Ishikawa (cell line): ENCODE results near the gene PEPD.

Experiments
- CEBPB ChIP-seq: IDR thresholded peaks from 2 replicates; pipeline ENCODE4 v1.6.1; 2012
- CREB1 ChIP-seq: IDR thresholded peaks from 2 replicates; pipeline ENCODE4 v1.6.1; 2012; ENCODE audit warnings: low read depth
- EGR1 ChIP-seq: IDR thresholded peaks from 2 replicates; pipeline ENCODE4 v1.6.1; 2012
- EP300 ChIP-seq: IDR thresholded peaks from 2 replicates; pipeline ENCODE4 v1.6.1; 2012; ENCODE audit warnings: borderline replicate concordance
- FOXM1 ChIP-seq: IDR thresholded peaks from 2 replicates; pipeline ENCODE4 v1.6.1; 2012; ENCODE audit warnings: low read depth, borderline replicate concordance
- MAX ChIP-seq: IDR thresholded peaks from 2 replicates; pipeline ENCODE4 v1.6.1; 2012
- NFIC ChIP-seq: IDR thresholded peaks from 2 replicates; pipeline ENCODE4 v1.6.1; 2012
- RAD21 ChIP-seq: IDR thresholded peaks from 2 replicates; pipeline ENCODE4 v1.6.1; 2012; ENCODE audit warnings: low read depth
- REST ChIP-seq: IDR thresholded peaks from 2 replicates; pipeline ENCODE4 v1.6.1; 2012; ENCODE audit warnings: low read depth, mild to moderate bottlenecking
- TAF1 ChIP-seq: IDR thresholded peaks from 2 replicates; pipeline ENCODE4 v1.6.1; 2012; ENCODE audit warnings: low read depth, mild to moderate bottlenecking
- TCF12 ChIP-seq: IDR thresholded peaks from 2 replicates; pipeline ENCODE4 v1.6.1; 2012; ENCODE audit warnings: low read depth
- TEAD4 ChIP-seq: IDR thresholded peaks from 2 replicates; pipeline ENCODE4 v1.6.1; 2012
- USF1 ChIP-seq: IDR thresholded peaks from 2 replicates; pipeline ENCODE4 v1.6.1; 2012
- YY1 ChIP-seq: IDR thresholded peaks from 2 replicates; pipeline ENCODE4 v1.6.1; 2012; ENCODE audit warnings: low read depth
- ZBTB7A ChIP-seq: IDR thresholded peaks from 2 replicates; pipeline ENCODE4 v1.6.1; 2012; ENCODE audit warnings: low read depth

PEPD gene

GRCh38 chr19:33493401-33494275 is 28.0 kb downstream of the PEPD start:
- TF ChIP-seq CEBPB (no peak), NFIC (no peak), EGR1 (no peak), REST (no peak), TAF1 (no peak), MAX (no peak)

DNA sequence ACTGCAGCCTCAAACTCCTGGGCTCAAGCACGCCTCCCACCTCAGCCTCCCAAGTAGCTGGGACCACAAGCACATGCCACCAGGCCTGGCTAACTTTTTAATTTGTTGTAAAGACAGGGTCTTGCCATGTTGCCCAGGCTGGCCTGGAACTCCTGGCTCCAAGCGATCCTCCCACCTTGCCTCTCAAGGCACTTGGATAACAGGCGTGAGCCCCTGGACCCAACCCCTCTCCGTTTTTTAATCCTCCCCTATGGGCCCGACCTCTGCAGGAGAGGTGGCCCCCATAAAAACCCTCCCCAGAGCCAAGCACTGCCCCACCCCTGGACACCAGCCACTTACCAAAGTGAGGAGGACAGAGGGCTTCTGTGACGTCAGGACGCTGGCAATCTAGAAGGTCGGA is 28.6 kb downstream of the PEPD start:
- no peak for TF ChIP-seq NFIC
- TF ChIP-seq MAX, result no peak
- no peak for TF ChIP-seq TAF1
- TF ChIP-seq ZBTB7A, result no peak
- TF ChIP-seq EGR1, result no peak
- no peak for TF ChIP-seq YY1
- no peak for TF ChIP-seq CREB1
- TF ChIP-seq TEAD4, result no peak
- no peak for TF ChIP-seq CEBPB
- TF ChIP-seq TCF12, result no peak

DNA sequence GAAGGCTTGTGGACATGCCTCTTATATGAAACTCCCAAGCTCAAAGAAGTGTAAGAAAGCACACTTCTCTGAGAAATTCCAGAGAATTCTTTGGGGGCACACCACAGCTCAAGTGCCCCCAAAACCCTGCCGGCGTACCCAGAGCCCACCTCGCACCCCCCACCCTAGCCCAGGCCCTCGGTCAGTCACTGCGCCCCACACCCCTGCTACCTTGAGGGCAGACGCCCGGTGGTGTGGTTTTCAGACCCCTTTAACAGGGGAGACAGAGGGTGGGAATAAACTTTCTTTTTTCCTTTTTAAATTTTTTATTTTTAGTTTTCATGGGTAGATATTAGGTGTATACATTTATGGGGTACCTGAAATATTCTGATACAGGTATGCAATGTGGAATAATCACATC is 29.5 kb downstream of the PEPD start:
- no peak for TF ChIP-seq CREB1
- TF ChIP-seq FOXM1, result no peak
- TF ChIP-seq RAD21, result no peak
- no peak for TF ChIP-seq TCF12
- no peak for TF ChIP-seq REST
- no peak for TF ChIP-seq USF1
- TF ChIP-seq MAX, result no peak
- TF ChIP-seq NFIC, result no peak
- TF ChIP-seq CEBPB, result no peak
- no peak for TF ChIP-seq ZBTB7A
- TF ChIP-seq TEAD4, result no peak
- no peak for TF ChIP-seq EP300
- TF ChIP-seq YY1, result no peak
- TF ChIP-seq EGR1, result no peak
- no peak for TF ChIP-seq TAF1

DNA sequence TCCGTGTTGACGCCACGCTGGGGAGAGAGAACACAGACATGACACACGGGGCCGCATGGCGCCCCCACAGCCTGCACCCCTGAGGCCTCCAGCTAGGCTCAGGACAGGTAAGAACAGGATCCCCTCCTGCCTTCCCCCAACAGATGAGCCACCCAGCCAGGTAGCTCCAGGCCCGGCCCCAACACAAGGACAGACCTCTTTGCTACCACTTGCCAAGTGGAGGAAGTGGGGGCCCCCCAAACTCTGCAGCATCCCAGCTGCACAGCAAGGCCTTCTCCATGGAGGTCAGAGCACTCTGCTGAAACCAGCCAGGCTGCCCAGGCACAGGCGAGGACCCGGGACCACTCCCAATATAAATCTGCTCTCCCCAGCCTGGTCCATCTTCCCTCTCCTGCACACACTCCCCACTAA is 31.5 kb downstream of the PEPD start:
- no peak for TF ChIP-seq YY1
- TF ChIP-seq NFIC, result no peak
- TF ChIP-seq CEBPB, result no peak
- TF ChIP-seq EGR1, result no peak
- no peak for TF ChIP-seq MAX
- TF ChIP-seq ZBTB7A, result no peak
- TF ChIP-seq EP300, result no peak
- no peak for TF ChIP-seq REST

GRCh38 chr19:33488826-33489225 is 32.8 kb downstream of the PEPD start:
- no peak for TF ChIP-seq CREB1
- no peak for TF ChIP-seq ZBTB7A
- no peak for TF ChIP-seq NFIC
- TF ChIP-seq EGR1, result no peak
- no peak for TF ChIP-seq CEBPB
- no peak for TF ChIP-seq TAF1
